ENCODE measurements around the gene TET1. TPM values are rescaled to one million over a fixed set of nuclear protein-coding genes. Genes with fewer than 3 reads are reported as not detected.

Gene TET1
- total RNA-seq, 1 experiment from 2014 or later: 2.3 TPM

DNA sequence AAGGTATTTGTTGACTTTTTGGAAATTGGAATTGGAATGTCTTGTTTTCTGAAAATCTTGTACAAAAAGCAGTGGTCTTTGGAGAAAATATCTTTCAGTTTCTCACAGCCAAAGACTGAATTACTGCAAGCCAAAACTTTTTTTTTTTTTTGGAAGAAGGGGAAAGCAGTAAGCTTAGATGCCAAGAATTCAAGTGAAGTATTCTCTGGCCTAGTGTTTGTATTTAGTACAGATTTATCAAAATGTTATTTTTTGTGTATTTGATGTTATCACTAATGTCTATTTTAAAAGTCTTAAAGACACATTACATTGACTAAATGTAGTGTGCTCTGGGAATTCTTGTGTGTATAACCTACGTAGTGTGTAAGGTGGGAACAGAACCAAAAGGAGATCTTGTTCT, 6.2 kb downstream of the TET1 start:
- ChIA-PET POLR2A (no interaction called here), CTCF (no interaction called here)
- DNase-seq (ENCODE audit: low read depth, low spot score) (no peak), ATAC-seq (no peak)
- no peaks in the 10 kb centered on the region for H3K27me3 ChIP-seq (ENCODE audit: control insufficient read depth, insufficient read depth, low read length)
- no TSS peak for BruUV-seq (replicated peaks)
- H3K36me3 ChIP-seq (ENCODE audit: control insufficient read depth, insufficient read depth, low read length): no peaks in the 10 kb centered on the region
- H3K27ac ChIP-seq (ENCODE audit: low read length): no peak overlapping the region
- no peak for TF ChIP-seq SIN3A (IDR thresholded peaks at IDR 0.05; ENCODE audit: borderline replicate concordance, insufficient read depth, low read depth, low read length)
- TF ChIP-seq, protein P1, sequence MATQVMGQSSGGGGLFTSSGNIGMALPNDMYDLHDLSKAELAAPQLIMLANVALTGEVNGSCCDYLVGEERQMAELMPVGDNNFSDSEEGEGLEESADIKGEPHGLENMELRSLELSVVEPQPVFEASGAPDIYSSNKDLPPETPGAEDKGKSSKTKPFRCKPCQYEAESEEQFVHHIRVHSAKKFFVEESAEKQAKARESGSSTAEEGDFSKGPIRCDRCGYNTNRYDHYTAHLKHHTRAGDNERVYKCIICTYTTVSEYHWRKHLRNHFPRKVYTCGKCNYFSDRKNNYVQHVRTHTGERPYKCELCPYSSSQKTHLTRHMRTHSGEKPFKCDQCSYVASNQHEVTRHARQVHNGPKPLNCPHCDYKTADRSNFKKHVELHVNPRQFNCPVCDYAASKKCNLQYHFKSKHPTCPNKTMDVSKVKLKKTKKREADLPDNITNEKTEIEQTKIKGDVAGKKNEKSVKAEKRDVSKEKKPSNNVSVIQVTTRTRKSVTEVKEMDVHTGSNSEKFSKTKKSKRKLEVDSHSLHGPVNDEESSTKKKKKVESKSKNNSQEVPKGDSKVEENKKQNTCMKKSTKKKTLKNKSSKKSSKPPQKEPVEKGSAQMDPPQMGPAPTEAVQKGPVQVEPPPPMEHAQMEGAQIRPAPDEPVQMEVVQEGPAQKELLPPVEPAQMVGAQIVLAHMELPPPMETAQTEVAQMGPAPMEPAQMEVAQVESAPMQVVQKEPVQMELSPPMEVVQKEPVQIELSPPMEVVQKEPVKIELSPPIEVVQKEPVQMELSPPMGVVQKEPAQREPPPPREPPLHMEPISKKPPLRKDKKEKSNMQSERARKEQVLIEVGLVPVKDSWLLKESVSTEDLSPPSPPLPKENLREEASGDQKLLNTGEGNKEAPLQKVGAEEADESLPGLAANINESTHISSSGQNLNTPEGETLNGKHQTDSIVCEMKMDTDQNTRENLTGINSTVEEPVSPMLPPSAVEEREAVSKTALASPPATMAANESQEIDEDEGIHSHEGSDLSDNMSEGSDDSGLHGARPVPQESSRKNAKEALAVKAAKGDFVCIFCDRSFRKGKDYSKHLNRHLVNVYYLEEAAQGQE (IDR thresholded peaks at IDR 0.05; ENCODE audit: insufficient read depth in 1 of 2, low read depth in 2 of 2, low read length in 1 of 2): no peak
- TF ChIP-seq TCF7L2 (IDR thresholded peaks at IDR 0.05; ENCODE audit: low read depth, low read length): no peak
- TF ChIP-seq, protein P2, sequence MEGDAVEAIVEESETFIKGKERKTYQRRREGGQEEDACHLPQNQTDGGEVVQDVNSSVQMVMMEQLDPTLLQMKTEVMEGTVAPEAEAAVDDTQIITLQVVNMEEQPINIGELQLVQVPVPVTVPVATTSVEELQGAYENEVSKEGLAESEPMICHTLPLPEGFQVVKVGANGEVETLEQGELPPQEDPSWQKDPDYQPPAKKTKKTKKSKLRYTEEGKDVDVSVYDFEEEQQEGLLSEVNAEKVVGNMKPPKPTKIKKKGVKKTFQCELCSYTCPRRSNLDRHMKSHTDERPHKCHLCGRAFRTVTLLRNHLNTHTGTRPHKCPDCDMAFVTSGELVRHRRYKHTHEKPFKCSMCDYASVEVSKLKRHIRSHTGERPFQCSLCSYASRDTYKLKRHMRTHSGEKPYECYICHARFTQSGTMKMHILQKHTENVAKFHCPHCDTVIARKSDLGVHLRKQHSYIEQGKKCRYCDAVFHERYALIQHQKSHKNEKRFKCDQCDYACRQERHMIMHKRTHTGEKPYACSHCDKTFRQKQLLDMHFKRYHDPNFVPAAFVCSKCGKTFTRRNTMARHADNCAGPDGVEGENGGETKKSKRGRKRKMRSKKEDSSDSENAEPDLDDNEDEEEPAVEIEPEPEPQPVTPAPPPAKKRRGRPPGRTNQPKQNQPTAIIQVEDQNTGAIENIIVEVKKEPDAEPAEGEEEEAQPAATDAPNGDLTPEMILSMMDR (IDR thresholded peaks at IDR 0.05): no peak
- no peak for TF ChIP-seq POLR2AphosphoS5 (IDR thresholded peaks at IDR 0.05; ENCODE audit: low read depth, low read length)
- intact Hi-C loops (cut with micrococcal nuclease; ENCODE audit: unreplicated experiment): no loop called here
- in situ Hi-C loops (cut with HindIII; ENCODE audit: low pct_unique_long_range_greater_than_20kb, low sequenced_read_pairs): no loop called here
- no peaks in the 10 kb centered on the region for H3K9me3 ChIP-seq (ENCODE audit: control insufficient read depth, insufficient read depth, low read depth, low read length)
- no peak overlapping the region for H3K4me3 ChIP-seq (ENCODE audit: low read depth in 2 of 2, low read length in 2 of 2)
- H3K4me1 ChIP-seq (ENCODE audit: control insufficient read depth, insufficient read depth, low read length): peaks cover 6% of the 10 kb centered on the region

DNA sequence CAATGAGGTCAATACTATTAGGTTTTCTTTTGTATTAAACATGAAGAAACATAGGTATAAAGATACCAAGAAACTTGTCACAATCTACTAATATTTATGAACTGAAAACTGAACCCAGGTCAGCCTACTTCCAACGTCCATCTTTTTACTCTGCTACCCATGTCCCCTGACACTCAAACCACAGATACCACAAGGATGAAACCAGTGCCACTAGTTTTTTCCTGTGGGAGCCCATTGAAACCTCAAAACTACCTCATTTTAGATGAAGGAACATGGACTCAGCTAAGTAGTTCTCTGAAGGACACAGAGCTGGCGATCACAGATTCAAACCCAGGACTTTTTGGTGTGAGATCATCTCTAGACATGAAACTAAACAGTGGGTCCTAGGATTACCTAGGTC, 6.8 kb downstream of the TET1 start:
- CTCF ChIA-PET: no interaction called here

More for the DNA sequence above, 6.8 kb downstream of the TET1 start:
- in situ Hi-C loops (cut with HindIII; ENCODE audit: low pct_unique_long_range_greater_than_20kb, low sequenced_read_pairs) (no loop called here), intact Hi-C loops (cut with micrococcal nuclease; ENCODE audit: unreplicated experiment) (no loop called here)
- POLR2A ChIA-PET: no interaction called here
- Histone ChIP-seq H3K4me3 (ENCODE audit: low read depth in 2 of 2, low read length in 2 of 2) (no peak overlapping the region), H3K9me3 (ENCODE audit: control insufficient read depth, insufficient read depth, low read depth, low read length) (no peaks in the 10 kb centered on the region), H3K36me3 (ENCODE audit: control insufficient read depth, insufficient read depth, low read length) (no peaks in the 10 kb centered on the region), H3K4me1 (ENCODE audit: control insufficient read depth, insufficient read depth, low read length) (peaks cover 6% of the 10 kb centered on the region), H3K27me3 (ENCODE audit: control insufficient read depth, insufficient read depth, low read length) (no peaks in the 10 kb centered on the region), H3K27ac (ENCODE audit: low read length) (no peak overlapping the region)
- no peak for TF ChIP-seq SIN3A (IDR thresholded peaks at IDR 0.05; ENCODE audit: borderline replicate concordance, insufficient read depth, low read depth, low read length)
- TF ChIP-seq, protein P2 (IDR thresholded peaks at IDR 0.05): no peak
- no TSS peak for BruUV-seq (replicated peaks)
- ATAC-seq (no peak), DNase-seq (ENCODE audit: low read depth, low spot score) (no peak)

Measured in Panc1 (cell line).